Neural progenitor cell (in vitro differentiated cells): ENCODE measurements around the gene OFD1. TPM values are rescaled to one million over a fixed set of nuclear protein-coding genes. Genes with fewer than 3 reads are reported as not detected.

ENCODE experiments used
- DNase-seq: peaks from one replicate; pipeline ENCODE4 v3.0.0-alpha.2; 2016; ENCODE audit warnings: low spot score
- H2AFZ ChIP-seq: fragments of 200-600 bp; sonication (generic); replicated peaks from 2 replicates; pipeline ENCODE4 v1.6.1; 2016; ENCODE audit warnings: antibody characterized with exemption
- H3F3A ChIP-seq: fragments of 200-600 bp; sonication (generic); 2 replicates; pipeline ENCODE4 v1.6.1; 2016; ENCODE audit warnings: antibody characterized with exemption, low read depth
- H3K27ac ChIP-seq: fragments of 200-600 bp; sonication (generic); 2 replicates; pipeline ENCODE4 v1.5.1; 2016; ENCODE audit warnings: mild to moderate bottlenecking
- H3K27me3 ChIP-seq: fragments of 200-600 bp; sonication (generic); 2 replicates; pipeline ENCODE4 v1.6.1; 2016; ENCODE audit warnings: mild to moderate bottlenecking, moderate library complexity
- H3K36me3 ChIP-seq: fragments of 200-600 bp; sonication (generic); 2 replicates; pipeline ENCODE4 v1.5.1; 2016
- H3K4me1 ChIP-seq: fragments of 200-600 bp; sonication (generic); 2 replicates; pipeline ENCODE4 v1.6.1; 2016; ENCODE audit warnings: mixed run types
- H3K4me2 ChIP-seq: fragments of 200-600 bp; sonication (generic); 2 replicates; pipeline ENCODE4 v1.6.1; 2016
- H3K4me3 ChIP-seq: fragments of 200-600 bp; sonication (generic); 2 replicates; pipeline ENCODE4 v1.5.1; 2016
- H3K79me2 ChIP-seq: fragments of 200-600 bp; sonication (generic); 2 replicates; pipeline ENCODE4 v1.6.1; 2016; ENCODE audit warnings: low read depth
- H3K9ac ChIP-seq: fragments of 200-600 bp; sonication (generic); 2 replicates; pipeline ENCODE4 v1.6.1; 2016
- H3K9me3 ChIP-seq: fragments of 200-600 bp; sonication (generic); 2 replicates; pipeline ENCODE4 v1.5.1; 2016; ENCODE audit warnings: low read depth
- H4K20me1 ChIP-seq: fragments of 200-600 bp; sonication (generic); 2 replicates; pipeline ENCODE4 v1.6.1; 2016; ENCODE audit warnings: low read depth
- H3K27ac Mint-ChIP-seq: 3 replicates; pipeline ENCODE4 v1.8.0; 2021; ENCODE audit warnings: mixed read lengths
- H3K27me3 Mint-ChIP-seq: 2 replicates; pipeline ENCODE4 v1.8.0; 2022; ENCODE audit warnings: low read depth, mild to moderate bottlenecking, inconsistent platforms, moderate library complexity, mixed read lengths; ENCODE audit not compliant: insufficient read depth
- H3K36me3 Mint-ChIP-seq: 3 replicates; pipeline ENCODE4 v1.8.0; 2021; ENCODE audit warnings: mixed read lengths
- H3K4me1 Mint-ChIP-seq: 3 replicates; pipeline ENCODE4 v1.8.0; 2021; ENCODE audit warnings: mixed read lengths
- H3K4me3 Mint-ChIP-seq: 3 replicates; pipeline ENCODE4 v1.8.0; 2021; ENCODE audit warnings: mild to moderate bottlenecking, moderate library complexity, mixed read lengths
- H3K9me3 Mint-ChIP-seq: 3 replicates; pipeline ENCODE4 v1.8.0; 2020; ENCODE audit warnings: mixed read lengths
- CTCF ChIP-seq: fragments of 200-600 bp; sonication (generic); IDR thresholded peaks from 2 replicates; pipeline ENCODE4 v1.5.1; 2017; ENCODE audit warnings: antibody characterized with exemption, mild to moderate bottlenecking
- EZH2 ChIP-seq: fragments of 200-600 bp; sonication (generic); IDR thresholded peaks from 2 replicates; pipeline ENCODE4 v1.6.1; 2017; ENCODE audit warnings: antibody characterized with exemption, mild to moderate bottlenecking, moderate library complexity
- EZH2phosphoT487 ChIP-seq: fragments of 200-600 bp; sonication (generic); IDR thresholded peaks from 2 replicates; pipeline ENCODE4 v1.6.1; 2017; ENCODE audit warnings: antibody characterized with exemption
- total RNA-seq: library from RNA; depleted of rRNA; stranded (reverse); fragments of >200 nt; gene quantifications from 2 replicates; pipeline ENCODE4 v1.2.3, GENCODE V29; 2015; ENCODE audit warnings: low replicate concordance

Gene OFD1
- total RNA-seq, 1 donor from 2014 or later: 36.0 TPM

- Histone ChIP-seq H2AFZ (no peak overlapping the region), H3K27me3 (no peaks in the 10 kb centered on the region), H3K9me3 (no peaks in the 10 kb centered on the region), H3K36me3 (peaks cover 6% of the 10 kb centered on the region), H3K4me3 (no peak overlapping the region), H4K20me1 (no peaks in the 10 kb centered on the region), H3K79me2 (no peaks in the 10 kb centered on the region), H3K27ac (no peak overlapping the region), H3K4me1 (no peaks in the 10 kb centered on the region), H3K9ac (no peak overlapping the region), H3F3A (no peaks in the 10 kb centered on the region), H3K4me2 (no peak overlapping the region)
- Mint-ChIP-seq H3K36me3 (peaks cover 12% of the 10 kb centered on the region), H3K27me3 (no peaks in the 10 kb centered on the region), H3K9me3 (no peaks in the 10 kb centered on the region), H3K4me3 (peak overlapping the region; percentile 15), H3K4me1 (no peaks in the 10 kb centered on the region), H3K27ac (no peak overlapping the region)
- peak; percentile 31 for DNase-seq
- no peak for TF ChIP-seq EZH2phosphoT487
- no peak for TF ChIP-seq EZH2
- TF ChIP-seq CTCF: peak; percentile 59
Observed at GRCh38 chrX:13750204-13750603, 15.7 kb downstream of the OFD1 start.

DNA sequence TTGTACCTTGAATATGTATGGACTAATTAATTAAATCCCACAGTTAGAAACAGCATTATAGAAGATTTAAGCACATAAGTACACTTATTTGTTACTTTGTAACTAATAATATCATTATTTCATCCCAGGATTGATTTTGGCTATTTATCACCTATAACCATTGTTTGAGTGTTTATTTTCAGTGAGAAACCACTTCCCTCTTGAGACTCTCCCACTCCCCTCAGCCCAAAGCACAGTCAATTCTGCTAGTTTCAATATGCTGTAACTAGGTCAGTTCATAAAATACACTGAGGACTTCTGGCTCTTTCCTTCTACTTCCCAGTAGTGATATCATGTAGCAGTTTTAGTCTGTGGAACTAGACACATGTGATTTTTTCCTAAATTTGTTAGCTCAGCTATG, 16.3 kb downstream of the OFD1 start:
- Histone ChIP-seq H3K9ac (no peak overlapping the region), H3F3A (no peaks in the 10 kb centered on the region), H3K27me3 (no peaks in the 10 kb centered on the region), H4K20me1 (no peaks in the 10 kb centered on the region), H3K4me1 (no peaks in the 10 kb centered on the region), H3K27ac (no peak overlapping the region), H3K36me3 (peaks cover 6% of the 10 kb centered on the region), H3K4me2 (no peak overlapping the region), H3K79me2 (no peaks in the 10 kb centered on the region), H3K9me3 (no peaks in the 10 kb centered on the region), H2AFZ (no peak overlapping the region), H3K4me3 (no peak overlapping the region)
- TF ChIP-seq CTCF: no peak
- no peak for TF ChIP-seq EZH2phosphoT487
- TF ChIP-seq EZH2: no peak
- Mint-ChIP-seq H3K27me3 (no peaks in the 10 kb centered on the region), H3K9me3 (no peaks in the 10 kb centered on the region), H3K36me3 (peaks cover 8% of the 10 kb centered on the region), H3K4me3 (no peak overlapping the region), H3K27ac (no peak overlapping the region), H3K4me1 (no peaks in the 10 kb centered on the region)
- DNase-seq: no peak

- H3K79me2 ChIP-seq: no peaks in the 10 kb centered on the region
- H3K4me3 ChIP-seq: no peak overlapping the region
- H3K9me3 Mint-ChIP-seq: no peaks in the 10 kb centered on the region
- H3K9ac ChIP-seq: no peak overlapping the region
- H3K4me1 Mint-ChIP-seq: no peaks in the 10 kb centered on the region
- H3K9me3 ChIP-seq: no peaks in the 10 kb centered on the region
- H3K36me3 ChIP-seq: peaks cover 6% of the 10 kb centered on the region
- no peak overlapping the region for H3K27ac ChIP-seq
- no peaks in the 10 kb centered on the region for H3K4me1 ChIP-seq
- no peak overlapping the region for H3K4me2 ChIP-seq
- no peaks in the 10 kb centered on the region for H3K27me3 ChIP-seq
- H3K4me3 Mint-ChIP-seq: no peak overlapping the region
- no peak overlapping the region for H3K27ac Mint-ChIP-seq
- no peak overlapping the region for H2AFZ ChIP-seq
- TF ChIP-seq EZH2: no peak
- no peak for TF ChIP-seq CTCF
- no peak for TF ChIP-seq EZH2phosphoT487
- no peaks in the 10 kb centered on the region for H3F3A ChIP-seq
- DNase-seq: no peak
- no peaks in the 10 kb centered on the region for H4K20me1 ChIP-seq
- peaks cover 4% of the 10 kb centered on the region for H3K36me3 Mint-ChIP-seq
- no peaks in the 10 kb centered on the region for H3K27me3 Mint-ChIP-seq
Observed at GRCh38 chrX:13752141-13752540, 17.6 kb downstream of the OFD1 start.
